Measurements from ENCODE around the gene FTO.

- TF ChIP-seq CTCF (IDR thresholded peaks at IDR 0.05) (no peak), POLR2A (IDR thresholded peaks at IDR 0.05) (no peak)
These were observed 258.1 kb downstream of the FTO start for GRCh38 chr16:53962041-53962440.

All from esophagus squamous epithelium (tissue), 4 donors.